DMS53 treated with DMSO at 0.1 percent for 48 hours (cell line): ENCODE results near the gene TRPC6.
"Not testable (repeated sequence)": the region's sequence is repeated elsewhere in the genome, so short reads cannot be mapped to it uniquely, and the experiment has no call there.

Experiments
- DNase-seq: peaks from one replicate; lab custom pipeline; 2025; ENCODE audit not compliant: unreplicated experiment; lab: John Stamatoyannopoulos, UW

The TRPC6 gene

DNA sequence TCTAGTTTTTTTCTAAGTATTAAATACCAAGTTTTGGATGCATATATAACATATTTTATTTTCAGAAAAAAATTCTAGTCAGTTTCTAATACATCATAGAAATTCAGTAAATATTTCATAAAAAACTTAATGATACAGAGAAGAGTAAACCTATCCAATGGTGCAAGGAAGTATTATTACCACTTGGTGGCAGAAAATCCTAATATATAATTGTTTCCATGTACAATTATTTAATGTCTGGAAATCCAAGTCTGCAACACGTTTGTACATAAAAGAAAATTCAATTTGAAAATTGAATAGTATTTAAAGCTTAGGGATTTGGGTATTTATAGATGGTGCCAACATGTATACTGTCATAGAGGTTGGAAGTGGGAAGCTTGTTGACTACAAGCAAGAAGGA lies 127.0 kb downstream of the TRPC6 start:
- peak; percentile 51 for DNase-seq

DNA sequence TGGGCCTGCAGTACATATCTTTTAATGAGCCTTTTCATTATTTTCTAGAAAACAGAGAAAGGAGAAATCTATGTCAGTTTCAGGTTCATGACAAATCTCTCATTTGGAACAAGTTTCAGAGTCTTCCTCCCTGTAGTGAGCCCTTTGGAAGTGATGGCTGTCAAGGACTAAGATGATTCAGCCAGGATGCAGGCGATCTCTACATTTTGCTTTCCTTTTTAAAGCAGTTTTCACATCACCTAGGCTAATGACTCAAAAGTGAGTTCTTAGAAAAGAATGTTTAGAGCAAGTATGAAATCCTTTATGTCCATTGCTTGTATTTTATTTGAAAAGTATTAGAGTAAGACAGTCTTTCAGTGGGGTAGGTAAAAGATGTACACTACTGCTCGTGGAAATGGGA lies 130.1 kb downstream of the TRPC6 start:
- no peak for DNase-seq

DNA sequence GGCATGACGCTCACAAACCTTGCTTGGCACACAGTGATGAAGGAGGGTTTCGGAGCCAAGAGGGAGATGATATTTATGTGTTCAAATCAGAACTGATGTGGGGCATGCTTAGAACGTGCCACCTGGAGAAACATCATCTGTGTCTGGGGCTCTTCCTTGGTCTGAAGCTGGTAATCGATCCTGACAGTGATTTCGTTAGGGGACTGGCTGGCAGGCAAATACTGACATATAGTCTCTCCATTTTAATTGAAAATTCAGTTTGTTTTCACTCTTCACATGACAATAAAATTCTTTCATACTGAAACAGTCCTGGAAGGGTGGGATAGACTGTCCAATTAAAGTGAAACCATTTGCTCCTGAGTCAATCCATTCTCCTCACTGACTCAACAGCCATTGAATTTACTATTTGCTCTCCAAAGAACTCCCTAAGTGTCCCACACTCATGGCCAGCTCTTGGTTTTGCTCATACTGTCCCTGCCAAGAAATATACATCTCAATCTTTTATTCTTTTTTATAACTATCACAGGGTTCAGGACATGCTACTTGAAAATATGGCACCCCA lies 134.8 kb downstream of the TRPC6 start:
- DNase-seq: no peak

DNA sequence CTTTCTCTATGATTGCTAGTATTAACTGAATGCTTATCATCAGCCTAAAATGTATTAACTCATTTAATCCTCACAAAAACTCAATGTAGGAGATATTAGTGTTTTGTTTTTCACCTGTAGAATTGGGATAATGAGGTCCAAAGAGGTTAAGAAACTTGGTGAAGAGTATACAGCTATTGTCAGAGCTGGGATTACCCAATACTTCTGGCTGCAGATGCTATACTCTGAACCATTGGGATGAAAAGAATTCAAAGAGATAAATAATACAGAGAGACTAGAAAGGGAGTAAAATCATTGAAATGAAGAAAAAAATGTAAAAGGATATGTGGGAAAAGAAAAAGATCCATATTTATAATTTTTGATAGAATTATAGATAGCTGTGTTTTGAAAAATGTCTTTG lies 137.1 kb downstream of the TRPC6 start:
- no peak for DNase-seq

DNA sequence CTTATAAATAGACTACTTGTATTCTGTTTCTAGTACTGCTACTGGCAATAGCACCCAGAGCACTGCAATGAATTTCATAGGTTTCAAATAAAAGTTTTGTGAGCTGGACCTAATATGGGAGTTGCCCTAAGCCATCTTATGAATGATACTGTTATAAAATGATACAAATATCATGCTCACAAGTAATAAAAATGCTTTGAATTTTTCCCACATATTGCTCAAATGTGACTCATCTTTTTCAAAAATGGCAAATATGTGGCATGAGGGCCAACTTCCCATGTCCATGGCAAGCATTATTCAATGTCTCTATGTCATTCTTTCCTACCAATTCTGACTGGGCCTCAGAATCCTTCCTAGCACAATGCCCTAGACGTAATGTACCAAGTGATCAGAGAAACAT lies 137.6 kb downstream of the TRPC6 start:
- no peak for DNase-seq

DNA sequence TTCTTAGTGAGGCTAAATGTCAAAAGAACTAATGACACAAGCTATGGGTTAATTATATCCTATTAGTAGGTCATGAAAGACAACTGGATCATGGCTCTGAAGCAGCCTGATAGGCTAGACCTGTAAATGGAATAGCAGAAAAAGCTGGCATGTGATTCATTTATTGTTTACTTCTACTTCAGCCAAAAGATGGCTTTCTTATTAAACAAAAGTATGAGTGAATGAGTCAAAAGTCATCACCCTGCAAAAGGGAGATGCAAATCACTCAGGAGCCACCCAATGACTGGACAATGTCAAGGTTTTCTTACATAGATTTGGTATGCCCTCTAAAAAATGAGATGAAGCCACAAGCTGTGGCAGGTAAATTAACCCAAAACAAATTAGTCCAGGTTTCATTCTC lies 138.0 kb downstream of the TRPC6 start:
- no peak for DNase-seq

DNA sequence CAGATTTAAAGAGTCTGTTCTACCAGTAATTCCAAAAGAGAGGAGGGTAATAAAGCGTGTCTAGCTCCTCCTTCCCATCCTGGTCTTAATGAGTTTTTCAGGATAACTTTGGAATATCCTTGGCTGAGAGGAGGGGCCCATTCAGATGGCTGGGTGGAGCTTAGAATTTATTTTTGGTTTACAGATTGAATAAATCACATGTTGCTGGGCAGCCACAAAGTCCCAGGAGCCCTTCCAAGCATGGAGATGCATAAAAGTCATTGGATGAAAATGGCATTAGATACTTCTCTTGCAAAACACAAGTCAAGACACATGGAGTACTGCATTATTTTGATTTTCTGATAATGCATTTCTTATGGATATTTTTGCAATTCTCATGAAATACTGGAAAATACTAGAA lies 139.0 kb downstream of the TRPC6 start:
- no peak for DNase-seq

DNA sequence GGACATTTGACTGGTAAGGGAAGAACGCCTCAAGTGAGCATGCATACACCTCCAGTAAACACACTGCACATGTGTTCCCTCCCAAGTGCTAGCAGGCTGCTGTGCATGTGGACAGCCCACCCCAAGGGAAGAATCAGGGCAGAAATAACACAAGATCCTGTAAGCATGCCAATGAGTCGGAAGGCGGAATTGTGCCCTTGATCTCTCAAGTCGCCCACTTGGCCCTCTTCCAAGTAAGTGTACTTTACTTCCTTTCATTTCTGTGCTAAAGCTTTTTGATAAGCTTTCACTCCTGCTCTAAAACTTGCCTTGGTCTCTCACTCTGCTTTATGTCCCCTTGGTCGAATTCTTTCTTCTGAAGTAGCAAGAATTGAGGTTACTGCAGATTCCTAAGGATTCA lies 139.6 kb downstream of the TRPC6 start:
- no peak for DNase-seq

DNA sequence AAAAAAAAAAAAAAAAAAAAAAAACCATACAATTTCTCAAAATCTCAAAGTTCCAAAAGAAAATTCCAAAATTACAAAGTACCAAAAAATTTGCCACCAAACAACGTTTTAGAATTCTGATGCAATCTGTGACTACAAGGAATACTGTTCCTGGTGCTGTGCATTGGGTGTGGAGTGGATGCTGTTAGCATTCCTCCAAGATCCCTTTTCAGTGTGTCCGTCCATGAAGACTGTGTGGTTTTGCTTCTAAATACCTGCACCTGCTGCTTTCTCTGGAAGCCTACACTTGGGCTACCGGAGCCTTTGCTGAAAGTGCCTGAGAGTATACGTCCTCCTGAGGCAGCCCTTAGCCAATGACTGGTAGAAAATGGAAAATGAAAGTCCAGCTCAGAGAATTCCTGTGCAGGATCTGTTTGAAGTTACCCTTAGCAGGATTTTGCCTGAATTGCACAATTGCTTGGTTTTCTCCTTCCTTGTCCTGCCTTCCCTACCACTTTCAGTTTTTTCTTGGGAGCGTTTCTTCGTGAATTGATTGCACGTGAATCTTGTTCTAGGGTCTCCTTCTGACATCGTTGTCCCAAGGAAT lies 140.8 kb downstream of the TRPC6 start:
- DNase-seq: no peak

DNA sequence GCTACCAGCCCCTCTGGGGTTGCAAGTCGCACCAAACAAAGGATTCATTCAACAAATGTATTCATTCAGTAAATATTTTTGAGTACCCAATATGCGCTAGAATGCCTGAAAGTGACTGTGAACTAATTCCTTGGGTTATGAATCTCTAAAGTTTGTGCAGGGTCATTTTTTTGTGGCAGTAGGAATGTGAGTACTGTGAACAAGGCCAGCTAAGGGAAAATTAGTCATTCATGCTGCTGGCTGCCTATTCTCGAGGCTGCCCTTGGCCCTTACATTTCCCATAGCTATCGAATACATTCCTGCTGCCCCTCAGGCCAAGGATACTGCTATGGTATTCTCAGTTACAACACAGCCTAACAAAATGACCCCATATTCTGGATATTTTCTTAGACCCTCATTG lies 141.6 kb downstream of the TRPC6 start:
- DNase-seq: no peak

DNA sequence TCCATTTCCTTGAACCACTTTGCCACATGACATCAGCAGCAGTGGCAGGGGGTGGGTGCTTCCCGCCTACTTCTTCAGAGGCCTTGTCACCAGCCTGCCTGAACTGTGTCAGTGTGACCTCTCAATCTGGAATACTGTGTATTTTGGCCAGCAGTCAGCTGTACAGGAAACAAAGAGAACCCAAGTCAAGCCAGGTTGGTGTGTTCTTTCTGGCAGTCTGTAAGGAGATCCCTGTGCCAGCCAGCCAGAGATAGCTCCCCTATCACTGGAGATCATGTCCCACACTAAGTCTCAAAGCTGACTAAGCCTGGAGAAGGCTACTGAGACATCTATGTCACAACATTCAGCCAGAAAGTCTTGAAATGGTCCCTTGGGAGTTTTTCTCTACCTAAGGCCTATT lies 142.1 kb downstream of the TRPC6 start:
- peak; percentile 56 for DNase-seq

DNA sequence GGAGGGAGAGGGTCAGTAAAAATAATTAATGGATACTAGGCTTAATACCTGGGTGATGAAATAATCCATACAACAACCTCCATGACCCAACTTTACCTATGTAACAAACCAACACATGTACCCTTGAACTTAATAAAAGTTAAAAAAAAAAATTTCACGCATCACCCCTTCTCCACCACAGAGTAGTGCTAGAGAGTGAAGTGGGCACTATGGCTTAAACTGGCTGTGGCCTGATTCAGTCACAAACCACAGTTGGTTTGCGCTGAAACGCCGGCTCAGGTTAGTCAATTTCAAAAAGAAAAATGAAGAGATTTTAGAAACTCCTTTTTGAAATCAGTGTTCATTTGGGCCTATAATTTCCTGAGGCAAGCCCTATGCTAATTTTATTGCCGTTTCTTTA lies 144.3 kb downstream of the TRPC6 start:
- DNase-seq: no peak

DNA sequence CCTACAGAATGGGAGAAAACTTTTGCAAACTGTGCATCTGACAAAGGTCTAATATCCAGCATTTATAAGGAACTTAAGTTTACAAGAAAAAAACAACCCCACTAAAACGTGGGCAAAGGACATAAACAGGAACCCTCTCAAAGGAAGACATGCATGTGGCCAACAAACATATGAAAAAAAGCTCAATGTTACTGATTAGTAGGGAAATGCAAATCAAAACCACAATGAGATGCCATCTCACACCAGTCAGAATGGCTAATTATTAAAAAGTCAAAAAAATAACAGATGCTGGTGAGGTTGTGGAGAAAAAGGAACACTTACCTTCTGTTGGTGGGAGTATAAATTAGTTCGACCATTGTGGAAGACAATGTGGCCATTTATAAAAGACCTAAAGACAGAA lies 145.1 kb downstream of the TRPC6 start:
- DNase-seq: not testable (repeated sequence)

DNA sequence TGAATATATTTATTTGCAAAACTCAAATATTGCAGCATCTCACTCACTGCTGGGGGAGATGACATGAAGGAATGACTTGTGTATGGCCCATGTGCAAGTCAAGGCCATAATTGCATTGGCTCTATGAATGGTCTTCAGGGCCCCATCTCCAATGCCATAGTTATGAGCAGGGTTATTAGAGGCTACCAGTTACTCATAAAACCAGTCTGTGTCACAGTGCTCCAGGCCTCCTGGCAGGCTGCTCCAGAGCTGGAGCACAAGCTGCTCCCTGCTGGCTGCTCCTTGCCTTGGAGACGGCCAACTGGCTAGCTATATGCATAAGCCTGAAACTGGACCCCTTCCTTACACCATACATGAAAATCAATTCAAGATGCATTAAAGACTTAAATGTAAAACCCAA lies 145.7 kb downstream of the TRPC6 start:
- DNase-seq: no peak

DNA sequence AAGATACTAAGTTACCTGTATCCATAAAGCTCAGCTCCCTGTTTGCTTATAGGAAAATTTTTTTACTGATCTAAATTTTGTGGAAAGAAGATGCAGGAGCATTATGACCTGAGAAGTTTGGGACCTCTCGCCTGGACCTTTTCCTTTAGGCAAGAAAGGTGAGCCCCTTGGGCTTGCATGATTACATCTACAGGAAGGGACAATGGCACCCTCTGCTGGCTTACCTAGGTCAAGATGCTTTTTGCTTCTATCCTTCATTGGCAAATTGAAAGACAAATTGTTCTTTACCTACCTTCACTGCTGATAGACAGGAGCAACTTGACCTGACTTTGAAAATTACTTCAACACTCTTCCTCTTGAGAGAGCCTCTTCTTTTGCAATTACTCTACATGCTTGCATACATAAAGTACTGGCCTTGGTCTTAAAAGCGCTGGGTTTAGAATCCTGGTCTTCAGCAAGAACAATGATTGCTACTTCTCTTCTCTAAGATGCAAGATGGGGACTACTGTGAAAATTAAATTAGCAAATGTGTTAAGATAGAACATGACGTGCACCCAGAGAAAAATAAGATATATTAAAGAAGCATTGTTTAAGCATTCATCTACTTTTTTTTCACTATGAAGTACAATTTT lies 147.2 kb downstream of the TRPC6 start:
- peak; percentile 70 for DNase-seq

DNA sequence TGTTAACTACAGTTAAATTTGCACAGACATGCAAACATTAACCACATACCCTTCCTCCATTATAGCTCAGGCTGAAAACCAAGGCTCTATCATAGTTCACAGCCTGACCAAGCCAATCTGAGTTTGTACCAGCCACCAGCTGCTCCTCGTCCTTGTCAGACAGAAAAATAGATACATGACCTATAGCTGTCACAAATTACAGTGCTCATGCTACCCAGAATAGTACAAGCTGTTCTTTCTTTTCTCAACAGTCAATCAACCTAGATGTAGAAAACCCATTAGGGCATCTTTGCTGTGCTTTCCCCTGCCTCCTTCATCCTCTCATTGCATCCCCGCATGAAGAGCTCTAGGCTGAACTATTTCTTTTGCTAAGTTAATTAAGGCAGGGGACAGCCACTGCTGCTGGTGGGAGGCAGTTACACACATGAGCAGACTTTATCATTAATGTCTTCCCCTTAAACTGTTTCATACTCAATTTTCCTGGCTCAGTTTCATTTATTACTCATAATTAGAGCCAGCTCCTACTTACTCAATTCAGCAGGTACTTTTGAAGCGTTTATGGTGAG lies 148.3 kb downstream of the TRPC6 start:
- DNase-seq: no peak

DNA sequence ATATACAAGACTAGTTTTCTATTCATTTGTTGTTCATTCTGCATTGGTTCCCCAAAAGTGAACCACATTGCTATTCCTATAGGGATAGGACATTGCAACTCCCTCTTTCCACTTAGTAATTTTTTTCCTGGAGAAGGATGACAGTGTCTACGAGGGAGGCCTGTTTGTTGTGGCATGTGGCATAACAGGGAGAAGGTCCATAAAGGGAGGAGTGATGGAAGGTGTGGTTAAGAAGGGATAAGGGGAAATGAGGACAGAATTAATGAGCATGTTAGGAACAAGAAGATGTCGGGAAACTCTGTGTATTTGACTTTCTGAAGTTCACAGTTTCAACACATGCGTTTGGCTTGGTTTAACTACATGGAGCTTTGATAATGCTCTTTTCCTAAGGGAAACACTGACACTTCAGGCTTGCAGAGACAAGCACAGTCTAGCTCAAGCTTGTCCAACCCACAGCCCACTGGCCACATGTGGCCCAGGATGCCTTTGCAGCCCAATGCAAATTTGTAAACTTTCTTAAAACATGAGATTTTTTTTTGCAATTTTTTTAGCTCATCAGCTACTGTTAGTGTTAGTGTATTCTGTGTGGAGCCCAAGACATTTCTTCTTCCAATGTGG lies 149.7 kb downstream of the TRPC6 start:
- DNase-seq: no peak

DNA sequence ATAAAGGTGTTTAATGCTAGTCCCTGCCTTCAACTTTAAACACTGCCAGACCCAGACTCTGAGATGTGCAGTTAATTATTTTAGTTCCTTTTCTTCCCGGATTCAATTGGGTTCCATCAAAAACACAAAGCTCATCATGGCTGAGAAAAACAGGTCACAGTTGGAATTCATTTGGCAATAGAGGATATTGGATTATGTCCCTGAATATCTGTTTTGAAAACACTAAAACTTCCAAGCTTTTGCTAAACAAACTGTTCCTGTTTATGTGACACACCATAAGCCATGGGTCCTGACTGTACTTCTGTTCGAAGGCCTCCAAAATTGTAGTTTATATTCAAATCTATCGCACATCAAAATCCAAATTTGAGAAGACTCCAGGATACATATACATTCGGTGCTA lies 150.7 kb downstream of the TRPC6 start:
- DNase-seq: no peak

DNA sequence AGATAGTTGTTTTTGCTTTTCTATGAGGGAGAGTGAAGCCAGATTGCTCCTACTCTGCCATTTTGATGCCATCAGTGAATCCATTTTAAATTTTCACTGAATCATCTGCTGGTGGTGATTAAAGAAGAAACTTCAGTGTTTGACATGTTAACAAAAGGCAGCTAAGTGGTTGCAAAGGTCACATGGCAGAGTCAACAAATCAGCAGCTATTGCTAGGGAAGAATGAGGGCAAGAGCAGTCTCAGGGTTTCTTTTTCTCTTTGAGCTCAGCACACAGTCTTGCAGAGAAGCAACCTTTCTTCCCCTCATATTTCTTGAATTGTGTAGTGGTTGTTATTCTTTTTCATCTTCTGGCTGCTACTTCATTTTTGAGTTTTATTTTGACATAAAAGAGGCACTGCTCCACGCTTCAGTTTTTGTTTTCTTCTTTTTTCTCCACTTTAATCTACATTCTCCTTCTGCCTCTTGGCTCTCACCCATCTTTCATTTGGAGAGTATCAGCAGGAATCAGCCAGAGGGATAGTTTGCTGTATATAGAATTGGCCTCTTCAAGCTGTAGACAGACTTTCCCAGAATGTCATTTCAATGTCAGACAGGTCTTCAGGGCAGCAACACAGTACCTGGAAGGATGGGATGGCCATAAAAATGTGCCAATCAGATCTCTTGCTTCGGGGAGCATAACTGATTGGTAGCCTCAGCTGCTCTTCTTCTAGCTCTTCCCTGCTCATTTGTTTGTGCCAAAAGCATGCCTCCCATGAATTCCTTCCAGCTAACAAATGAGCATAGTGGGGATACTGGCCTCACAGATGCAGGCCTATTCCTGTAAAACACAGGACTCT lies 153.9 kb downstream of the TRPC6 start:
- no peak for DNase-seq

DNA sequence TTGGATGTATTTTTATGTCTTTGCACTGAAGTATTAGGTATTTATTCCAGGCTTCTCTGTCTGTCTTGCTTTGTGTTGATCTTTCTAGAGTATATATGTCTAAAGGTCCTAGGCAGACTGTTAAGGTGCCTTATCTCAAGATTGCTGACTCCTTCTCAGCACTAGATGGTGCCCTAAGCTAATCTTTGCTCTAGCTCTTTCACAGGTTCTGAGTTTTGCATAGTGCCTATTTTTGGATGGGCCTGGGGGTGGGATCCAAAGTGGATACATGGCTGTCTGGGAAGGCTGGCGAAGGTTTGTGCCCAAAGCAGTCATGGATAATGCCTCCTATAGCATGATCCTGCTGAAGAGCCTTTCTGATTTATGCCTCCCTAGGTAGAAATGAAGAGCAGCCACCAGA lies 154.9 kb downstream of the TRPC6 start:
- DNase-seq: no peak

DNA sequence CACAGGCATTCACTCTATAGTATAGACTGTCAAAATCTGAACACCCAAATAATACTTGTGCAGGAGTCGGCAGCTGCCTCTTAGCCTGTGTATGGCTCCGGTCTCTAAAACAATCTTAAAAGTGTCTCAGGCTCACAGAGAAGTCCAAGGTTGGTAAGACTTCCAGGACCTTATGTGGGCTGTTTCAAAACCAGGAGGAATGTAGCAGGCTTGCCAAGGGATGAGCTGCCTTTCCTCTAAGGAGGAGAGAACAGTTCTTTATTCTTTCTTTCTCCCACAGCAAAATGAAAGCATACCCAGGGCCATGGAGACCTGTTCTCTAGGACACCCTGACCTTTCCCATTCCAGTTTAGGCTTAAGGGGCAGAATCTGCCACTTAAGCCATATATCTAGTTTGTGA lies 176.5 kb downstream of the TRPC6 start:
- no peak for DNase-seq
